HepG2 (cell line): ENCODE measurements around the gene ATAD3C. TPM values are rescaled to one million over a fixed set of nuclear protein-coding genes. Genes with fewer than 3 reads are reported as not detected.

Source experiments
- ATAD3A ChIP-seq: sonication (generic); formaldehyde crosslinking; IDR thresholded peaks from 2 replicates; pipeline ENCODE4 v1.4.0; 2020; ENCODE audit warnings: missing genetic modification reagents
- CBX1 ChIP-seq: IDR thresholded peaks from one replicate; pipeline ENCODE4 v1.6.1; 2016; ENCODE audit warnings: antibody characterized with exemption, low read depth
- CEBPZ ChIP-seq: IDR thresholded peaks from 2 replicates; pipeline ENCODE4 v1.6.1; 2012; ENCODE audit warnings: low read length, improper control_type of control experiment
- IRX3 ChIP-seq: sonication (generic); formaldehyde crosslinking; IDR thresholded peaks from 2 replicates; pipeline ENCODE4 v1.8.1; 2023; ENCODE audit warnings: mild to moderate bottlenecking, low read depth, missing genetic modification reagents, borderline replicate concordance
- NR1H2 ChIP-seq: sonication (generic); formaldehyde crosslinking; IDR thresholded peaks from 2 replicates; pipeline ENCODE4 v1.8.1; 2022; ENCODE audit warnings: low read depth, missing genetic modification reagents, borderline replicate concordance
- RAD21 ChIP-seq: fragments of 450-650 bp; formaldehyde crosslinking; IDR thresholded peaks from 2 replicates; pipeline ENCODE4 v1.5.0; 2020; ENCODE audit warnings: mild to moderate bottlenecking
- SIN3A ChIP-seq: IDR thresholded peaks from 2 replicates; pipeline ENCODE4 v1.6.1; 2011; ENCODE audit warnings: low read depth, mild to moderate bottlenecking, control low read depth, low read length, borderline replicate concordance
- TGIF2 ChIP-seq: IDR thresholded peaks from 2 replicates; pipeline ENCODE4 v1.6.1; 2016; ENCODE audit warnings: control low read depth, missing compliant biosample characterization
- ZBTB40 ChIP-seq, 2 experiments: fragments of 450-650 bp in 1 of 2; sonication (generic) in 1 of 2; formaldehyde crosslinking in 1 of 2; IDR thresholded peaks; 2 replicates each; pipeline versions ENCODE4 v1.6.1 to v1.8.0; 2016 to 2022; ENCODE audit warnings: antibody characterized with exemption in 1 of 2, mild to moderate bottlenecking in 1 of 2, missing genetic modification reagents in 1 of 2
- ZIK1 ChIP-seq: sonication (generic); formaldehyde crosslinking; IDR thresholded peaks from 2 replicates; pipeline ENCODE4 v1.5.0; 2020; ENCODE audit warnings: mild to moderate bottlenecking, low read depth, missing genetic modification reagents, borderline replicate concordance
- ZNF143 ChIP-seq: sonication (generic); formaldehyde crosslinking; IDR thresholded peaks from 2 replicates; pipeline ENCODE4 v1.4.0; 2020; ENCODE audit warnings: missing genetic modification reagents
- ZNF3 ChIP-seq: IDR thresholded peaks from 2 replicates; pipeline ENCODE4 v1.7.0; 2017; ENCODE audit warnings: inconsistent platforms
- ZNF496 ChIP-seq: sonication (generic); formaldehyde crosslinking; IDR thresholded peaks from 2 replicates; pipeline ENCODE4 v1.8.1; 2023; ENCODE audit warnings: mild to moderate bottlenecking, moderate library complexity, missing genetic modification reagents; ENCODE audit not compliant: insufficient replicate concordance
- ZNF567 ChIP-seq: sonication (generic); formaldehyde crosslinking; IDR thresholded peaks from 2 replicates; pipeline ENCODE4 v1.8.1; 2023; ENCODE audit warnings: mild to moderate bottlenecking, missing genetic modification reagents, borderline replicate concordance
- ZNF629 ChIP-seq: sonication (generic); formaldehyde crosslinking; conservative IDR thresholded peaks from 2 replicates; pipeline ENCODE4 v1.5.0; 2020; ENCODE audit warnings: missing genetic modification reagents
- ZNF713 ChIP-seq: sonication (generic); formaldehyde crosslinking; IDR thresholded peaks from 2 replicates; pipeline ENCODE4 v1.4.0; 2020; ENCODE audit warnings: mild to moderate bottlenecking, missing genetic modification reagents
- ZNF788 ChIP-seq: sonication (generic); formaldehyde crosslinking; IDR thresholded peaks from 2 replicates; pipeline ENCODE4 v1.5.0; 2020; ENCODE audit warnings: mild to moderate bottlenecking, missing genetic modification reagents, borderline replicate concordance
- polyA plus RNA-seq, 8 experiments: library from polyadenylated mRNA; depleted of rRNA in 3 of 8; stranded (reverse) in 7 of 8; unstranded in 1 of 8; fragments of >200 nt; fragmentation: Illumina TruSeq in 4 of 8; extraction: Trizol in 4 of 8; gene quantifications; 2 replicates each; pipeline versions ENCODE4 v1.2.1 to v1.2.3, GENCODE V29; 2011 to 2016; ENCODE audit warnings: low read depth in 4 of 8, missing spikeins in 1 of 8, mixed read lengths in 1 of 8; ENCODE audit not compliant: insufficient read depth in 1 of 8
- total RNA-seq, 5 experiments: library from RNA; depleted of rRNA; stranded (reverse); fragments of >200 nt; fragmentation: Illumina TruSeq; extraction: Trizol; gene quantifications; 2 replicates each; pipeline ENCODE4 v1.2.3, GENCODE V29; 2016; ENCODE audit warnings: low read depth in 1 of 5

ATAD3C gene
- total and polyA plus RNA-seq, 2 of the 13 experiments (the other 11 are each of a cell fraction or from before 2014, with no cell fraction given) = 2.4 to 3.2 TPM

- no peak for TF ChIP-seq ZNF496 (CRISPR knock-in tag)
- peak; percentile 53 for TF ChIP-seq CBX1
- TF ChIP-seq NR1H2 (CRISPR knock-in tag) = peak; percentile 65; the same call in 1 of the 2 replicates
- TF ChIP-seq ZNF3 = no peak
- TF ChIP-seq ZNF788 (CRISPR knock-in tag) = peak; percentile 67; the same call in 1 of the 2 replicates
- TF ChIP-seq ZNF143 (CRISPR knock-in tag) = peak; percentile 79
- TF ChIP-seq ZNF629 (CRISPR knock-in tag) = no peak; the same call in 1 of the 2 replicates
- TF ChIP-seq ZBTB40 (IDR thresholded peaks at IDR 0.05) = no peak
- peak; percentile 80 for TF ChIP-seq ZBTB40 (CRISPR knock-in tag; IDR thresholded peaks at IDR 0.05)
- no peak for TF ChIP-seq CEBPZ
- peak; percentile 70; the same call in 1 of the 2 replicates for TF ChIP-seq ZIK1 (CRISPR knock-in tag)
- no peak for TF ChIP-seq IRX3 (CRISPR knock-in tag)
- TF ChIP-seq SIN3A = peak; percentile 96; the same call in 1 of the 2 replicates
- 0 out of 2 replicates have a peak, but pooled peaks have one; percentile 35 for TF ChIP-seq ZNF567 (CRISPR knock-in tag)
- peak; percentile 77; the same call in 1 of the 2 replicates for TF ChIP-seq ZNF713 (CRISPR knock-in tag)
- TF ChIP-seq TGIF2 (CRISPR knock-in tag) = peak; percentile 88
- 0 out of 2 replicates have a peak, but pooled peaks have one; percentile 43 for TF ChIP-seq ATAD3A
- 0 out of 2 replicates have a peak, but pooled peaks have one; percentile 8 for TF ChIP-seq RAD21 (CRISPR knock-in tag)
These were observed 62.2 kb downstream of the ATAD3C start, which contains the start of gene ATAD3A (continued) for GRCh38 chr1:1511533-1512285.
